Peyer's patch (tissue), 4 donors: Measurements from ENCODE around the gene WDR18.

ENCODE experiments used
- POLR2A ChIP-seq, 2 donors: fragments of 450-650 bp; IDR thresholded peaks; one replicate each; pipeline ENCODE4 v1.5.1; 2017; ENCODE audit warnings: antibody characterized with exemption in 2 of 2, mild to moderate bottlenecking in 2 of 2, moderate library complexity in 2 of 2
- TF ChIP-seq, protein P1 (sequence below), 6 experiments: fragments of 450-650 bp in 4 of 6; fragments of 200-600 bp in 2 of 6; sonication (generic) in 1 of 6; IDR thresholded peaks; one replicate each; pipeline ENCODE4 v1.5.1; 2017 to 2019; ENCODE audit warnings: antibody characterized with exemption in 6 of 6, mild to moderate bottlenecking in 3 of 6, moderate library complexity in 1 of 6

DNA sequence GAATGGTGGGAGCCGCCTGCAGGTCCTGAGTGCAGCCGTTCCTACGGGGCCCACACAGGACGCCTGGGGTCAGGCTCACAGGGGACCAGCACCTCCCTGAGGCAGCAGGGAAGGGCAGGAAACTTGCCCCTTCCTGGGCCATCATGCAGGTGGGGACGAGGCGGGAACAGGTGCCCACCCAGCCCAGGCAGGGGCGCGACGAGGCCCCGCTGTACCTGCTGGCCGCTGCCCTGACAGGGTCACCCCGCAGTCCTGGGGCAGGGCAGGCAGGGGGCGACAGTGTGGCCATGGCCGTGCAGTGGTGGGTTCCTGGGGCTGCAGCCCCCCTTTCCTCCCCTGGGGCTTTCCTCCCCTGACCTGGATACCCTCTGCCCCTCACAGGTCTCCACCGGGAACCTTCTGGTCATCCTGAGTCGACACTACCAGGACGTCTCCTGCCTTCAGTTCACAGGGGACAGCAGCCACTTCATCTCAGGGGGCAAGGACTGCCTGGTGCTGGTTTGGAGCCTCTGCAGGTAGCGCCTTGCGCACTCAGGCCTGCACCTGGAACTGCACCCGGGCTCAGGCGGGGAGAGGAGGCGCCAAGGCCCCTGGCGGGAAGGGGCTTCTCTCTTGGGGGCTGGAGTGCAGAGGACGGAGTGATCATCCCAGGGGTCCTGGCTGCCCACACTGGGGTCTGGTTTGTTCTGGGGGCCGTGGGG is 5.4 kb downstream of the WDR18 start:
- TF ChIP-seq POLR2A (IDR thresholded peaks at IDR 0.05) = no peak
- TF ChIP-seq, protein P1, sequence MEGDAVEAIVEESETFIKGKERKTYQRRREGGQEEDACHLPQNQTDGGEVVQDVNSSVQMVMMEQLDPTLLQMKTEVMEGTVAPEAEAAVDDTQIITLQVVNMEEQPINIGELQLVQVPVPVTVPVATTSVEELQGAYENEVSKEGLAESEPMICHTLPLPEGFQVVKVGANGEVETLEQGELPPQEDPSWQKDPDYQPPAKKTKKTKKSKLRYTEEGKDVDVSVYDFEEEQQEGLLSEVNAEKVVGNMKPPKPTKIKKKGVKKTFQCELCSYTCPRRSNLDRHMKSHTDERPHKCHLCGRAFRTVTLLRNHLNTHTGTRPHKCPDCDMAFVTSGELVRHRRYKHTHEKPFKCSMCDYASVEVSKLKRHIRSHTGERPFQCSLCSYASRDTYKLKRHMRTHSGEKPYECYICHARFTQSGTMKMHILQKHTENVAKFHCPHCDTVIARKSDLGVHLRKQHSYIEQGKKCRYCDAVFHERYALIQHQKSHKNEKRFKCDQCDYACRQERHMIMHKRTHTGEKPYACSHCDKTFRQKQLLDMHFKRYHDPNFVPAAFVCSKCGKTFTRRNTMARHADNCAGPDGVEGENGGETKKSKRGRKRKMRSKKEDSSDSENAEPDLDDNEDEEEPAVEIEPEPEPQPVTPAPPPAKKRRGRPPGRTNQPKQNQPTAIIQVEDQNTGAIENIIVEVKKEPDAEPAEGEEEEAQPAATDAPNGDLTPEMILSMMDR (IDR thresholded peaks at IDR 0.05) = peak in 2 of 6 experiments; percentile 6 to 7
